ENCODE results near the gene MICAL3. TPM values are rescaled to one million over a fixed set of nuclear protein-coding genes. Genes with fewer than 3 reads are reported as not detected.
A peak's percentile ranks its signal among the peaks of the same experiment; 100 is the strongest.

Gene MICAL3
- total RNA-seq, 1 donor from 2014 or later: 131 TPM

DNA sequence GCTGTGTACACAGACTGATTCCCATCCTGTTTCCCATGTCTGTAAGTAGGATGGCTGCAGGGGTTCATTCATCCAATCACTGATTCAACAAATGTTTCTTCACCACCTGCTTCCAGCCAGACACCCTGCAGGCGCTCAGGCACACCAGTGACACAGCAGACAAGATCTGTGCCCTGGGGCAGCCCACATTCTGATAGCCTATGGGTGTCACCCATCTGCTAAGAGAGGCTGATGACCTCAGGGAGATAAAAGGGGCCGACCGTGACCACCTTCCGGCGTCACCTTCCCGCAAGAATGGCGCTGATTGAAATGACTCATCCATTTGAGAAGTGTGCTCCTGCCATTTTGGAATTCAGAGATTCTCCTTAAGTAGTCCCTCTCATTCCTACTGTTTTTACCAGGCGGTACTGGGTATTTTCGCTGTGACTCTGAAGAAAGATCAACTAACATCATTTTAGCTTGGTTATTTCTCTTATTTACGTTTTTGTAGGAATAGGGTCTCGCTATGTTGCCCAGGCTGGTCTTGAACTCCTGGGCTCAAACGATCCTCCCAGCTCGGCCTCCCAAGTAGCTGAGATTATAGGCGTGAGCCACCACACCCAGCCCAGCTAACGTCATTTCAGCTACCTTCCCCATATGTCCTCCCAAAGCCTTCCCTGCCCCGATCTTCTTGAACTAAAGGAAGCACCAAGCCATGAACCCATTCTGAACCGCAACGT lies 176.8 kb downstream of the MICAL3 start:
- ATAC-seq (no peak), DNase-seq (ENCODE audit: low spot score) (no peak)
- intact Hi-C loops (cut with DNase I): no loop called here

DNA sequence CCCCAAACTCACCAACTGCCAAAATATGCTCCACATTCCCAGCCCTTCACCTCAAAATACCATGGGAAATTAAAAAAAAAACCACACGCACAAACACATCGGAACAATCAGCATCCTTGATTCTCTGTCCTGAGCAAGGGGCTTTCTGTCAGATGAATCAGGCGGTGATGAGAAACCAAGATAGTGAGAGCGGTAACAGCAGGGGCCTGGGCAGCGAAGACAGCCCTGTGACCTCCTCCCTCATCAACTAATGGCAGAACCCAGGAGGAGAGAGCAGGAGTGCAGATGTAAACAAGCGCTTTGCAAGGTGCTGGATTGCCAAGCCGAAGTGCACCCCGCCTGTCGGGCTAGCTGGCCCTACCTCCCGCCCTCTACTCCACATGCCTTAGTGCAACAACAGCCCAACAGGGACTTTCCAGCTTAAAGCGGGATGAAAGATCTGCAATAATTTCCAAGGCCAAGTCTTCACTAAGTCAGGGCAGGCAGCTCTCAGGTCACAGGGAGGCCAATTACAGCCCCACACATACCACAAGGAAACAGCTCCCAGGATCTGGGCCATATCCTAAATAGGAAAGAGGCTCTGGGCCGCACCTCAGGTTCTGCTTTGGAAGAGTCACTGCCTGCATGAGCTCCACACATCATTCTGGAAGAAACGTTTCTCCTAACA lies 177.9 kb downstream of the MICAL3 start:
- peak; percentile 83 for ATAC-seq
- no peak for DNase-seq (ENCODE audit: low spot score)
- intact Hi-C loops (cut with DNase I): no loop called here

- intact Hi-C loops (cut with DNase I): no loop called here
- DNase-seq (ENCODE audit: low spot score) (no peak), ATAC-seq (peak; percentile 81)
Observed at GRCh38 chr22:17845790-17846189, 178.6 kb downstream of the MICAL3 start.

DNA sequence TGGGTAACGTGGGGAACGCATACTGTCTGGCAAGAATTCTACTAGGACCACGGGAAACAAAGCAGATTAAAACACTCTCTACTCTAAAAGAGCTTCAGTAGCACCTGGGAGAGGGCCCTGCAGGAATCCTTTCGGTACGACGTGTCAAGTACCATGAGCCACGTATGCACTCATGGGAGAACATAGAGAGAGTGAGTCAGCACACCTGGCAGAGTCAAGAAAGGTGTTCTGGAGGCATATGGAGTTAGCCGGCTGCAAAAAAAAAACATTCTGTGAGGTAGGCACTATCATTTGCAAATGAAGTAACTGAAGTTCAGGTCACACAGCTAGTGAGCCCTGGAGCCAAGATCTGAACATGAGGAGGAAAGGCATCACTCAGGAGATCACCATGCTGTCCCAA lies 179.0 kb downstream of the MICAL3 start:
- intact Hi-C loops (cut with DNase I): no loop called here
- ATAC-seq (peak; percentile 16), DNase-seq (ENCODE audit: low spot score) (no peak)

DNA sequence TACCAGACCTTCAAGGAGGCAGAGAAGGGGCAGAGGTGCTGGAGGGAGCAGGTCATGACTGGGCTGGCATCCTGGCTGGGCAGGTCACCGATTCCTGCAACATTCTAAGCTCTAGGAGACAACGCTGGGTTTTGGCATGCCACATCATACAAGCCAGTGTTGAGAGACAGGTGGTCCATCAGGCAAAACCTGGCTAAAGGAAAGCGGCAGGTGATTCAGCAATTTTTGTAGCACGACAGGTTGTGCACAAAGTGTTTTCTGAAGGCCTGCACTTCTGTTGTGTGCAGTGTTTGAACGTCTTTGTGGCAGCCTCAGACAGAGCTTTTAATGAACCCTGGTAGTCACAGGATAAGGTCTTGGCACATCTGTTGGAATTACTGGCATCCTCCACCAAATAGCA lies 180.2 kb downstream of the MICAL3 start:
- DNase-seq (ENCODE audit: low spot score) (no peak), ATAC-seq (no peak)
- intact Hi-C loops (cut with DNase I): no loop called here

- DNase-seq (ENCODE audit: low spot score) (no peak), ATAC-seq (no peak)
- intact Hi-C loops (cut with DNase I): no loop called here
Observed at GRCh38 chr22:17842386-17842785, 182.0 kb downstream of the MICAL3 start.

DNA sequence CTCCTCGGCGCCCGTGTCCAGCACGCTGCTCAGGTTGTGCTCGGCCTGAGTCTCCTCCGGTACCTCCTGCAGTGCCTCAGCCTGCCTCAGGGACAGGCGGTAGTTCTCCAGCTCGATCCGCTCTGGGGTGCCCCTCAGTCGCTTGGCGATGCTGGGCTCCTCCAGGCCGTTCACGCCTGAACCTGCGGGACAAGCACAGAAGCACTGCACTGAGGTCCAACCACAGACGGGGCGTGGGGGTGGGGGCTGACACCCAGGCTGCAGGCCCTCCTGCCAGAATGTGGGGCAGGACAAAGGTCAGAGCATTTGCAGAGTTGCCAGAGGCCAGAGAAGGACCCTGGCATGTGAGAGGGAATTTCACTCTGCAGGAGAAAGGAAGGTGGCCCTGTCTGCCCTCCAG lies 182.5 kb downstream of the MICAL3 start:
- no peak for ATAC-seq
- intact Hi-C loops (cut with DNase I): no loop called here
- DNase-seq (ENCODE audit: low spot score): no peak

- ATAC-seq: no peak
- DNase-seq (ENCODE audit: low spot score): no peak
- intact Hi-C loops (cut with DNase I): no loop called here
Observed at GRCh38 chr22:17838180-17838865, 186.0 kb downstream of the MICAL3 start.

DNA sequence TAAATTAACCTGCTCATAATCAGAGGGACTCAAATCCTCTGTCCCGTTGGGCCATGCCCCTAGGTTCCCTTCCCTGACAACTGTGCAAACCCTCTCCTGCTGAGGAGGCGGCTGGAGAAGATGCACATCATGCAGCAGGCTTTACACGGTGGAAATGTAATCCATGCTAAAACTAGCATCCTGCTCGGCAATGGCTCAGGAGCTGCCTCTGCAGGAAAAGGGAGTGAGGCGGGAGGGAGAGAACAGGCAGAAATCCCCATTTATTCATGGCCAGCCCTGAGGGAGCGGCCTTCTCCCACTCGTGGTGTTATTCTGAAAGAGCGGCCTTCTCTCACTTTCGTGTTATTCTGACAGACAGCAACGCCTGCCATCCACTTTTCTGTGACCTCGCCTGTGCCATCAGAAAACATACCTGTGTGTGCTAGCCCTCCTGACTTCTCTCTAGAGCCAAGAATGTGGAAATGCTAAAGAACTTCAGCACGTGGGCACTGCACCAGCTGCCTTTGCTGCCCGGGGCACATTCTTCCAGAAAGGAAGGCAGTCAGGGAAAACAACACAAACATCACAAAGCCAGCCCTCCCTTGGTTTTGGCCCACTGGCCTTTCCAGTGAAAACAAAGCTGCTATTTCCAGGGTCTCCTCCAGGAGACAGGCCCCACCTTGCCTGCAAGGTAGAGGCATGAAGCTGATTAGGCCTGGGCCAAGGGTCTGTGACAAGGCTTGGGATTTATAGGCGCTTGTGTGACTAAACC lies 187.2 kb downstream of the MICAL3 start:
- DNase-seq (ENCODE audit: low spot score): no peak
- ATAC-seq: peak; percentile 44
- intact Hi-C loops (cut with DNase I): no loop called here

GRCh38 chr22:17835256-17835655 lies 189.1 kb downstream of the MICAL3 start:
- intact Hi-C loops (cut with DNase I): no loop called here
- no peak for ATAC-seq
- DNase-seq (ENCODE audit: low spot score): no peak

- ATAC-seq: no peak
- DNase-seq (ENCODE audit: low spot score): no peak
- intact Hi-C loops (cut with DNase I): loop anchor here (5.0 kb wide), 2 partner anchors 59 to 239 kb away; no protein-coding TSS in a partner anchor
Observed at GRCh38 chr22:17833489-17833888, 190.9 kb downstream of the MICAL3 start.

DNA sequence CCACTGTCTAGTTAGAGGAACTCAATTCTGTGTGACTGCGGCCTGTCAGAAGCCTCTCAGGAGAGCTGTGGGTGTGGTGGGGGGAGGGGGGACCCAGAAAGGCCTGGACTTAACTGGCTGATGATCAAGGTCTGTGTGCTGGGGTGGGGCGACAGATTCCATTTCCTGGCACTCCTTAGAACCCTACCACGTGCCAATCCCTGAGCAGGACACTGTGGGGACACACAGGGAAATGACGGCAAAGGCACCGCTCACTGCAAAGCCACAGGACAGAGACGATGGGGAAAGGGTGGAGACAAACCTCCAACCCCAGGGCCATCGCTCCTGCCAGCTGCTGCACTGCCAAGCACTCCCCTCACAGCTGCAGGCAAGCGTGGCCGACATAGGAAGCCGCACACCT lies 191.7 kb downstream of the MICAL3 start:
- ATAC-seq (no peak), DNase-seq (ENCODE audit: low spot score) (no peak)
- intact Hi-C loops (cut with DNase I): loop anchor here (5.0 kb wide), 2 partner anchors 60 to 240 kb away; no protein-coding TSS in a partner anchor

GRCh38 chr22:17831501-17832251 lies 192.7 kb downstream of the MICAL3 start:
- ATAC-seq: peak; percentile 83
- DNase-seq (ENCODE audit: low spot score): peak; percentile 80
- intact Hi-C loops (cut with DNase I): loop anchor here (5.0 kb wide), 2 partner anchors 61 to 241 kb away; no protein-coding TSS in a partner anchor

- intact Hi-C loops (cut with DNase I): loop anchor here (5.0 kb wide), 2 partner anchors 62 to 242 kb away; no protein-coding TSS in a partner anchor
- DNase-seq (ENCODE audit: low spot score) (peak; percentile 91), ATAC-seq (peak; percentile 82)
Observed at GRCh38 chr22:17830043-17830961, 194.1 kb downstream of the MICAL3 start.

DNA sequence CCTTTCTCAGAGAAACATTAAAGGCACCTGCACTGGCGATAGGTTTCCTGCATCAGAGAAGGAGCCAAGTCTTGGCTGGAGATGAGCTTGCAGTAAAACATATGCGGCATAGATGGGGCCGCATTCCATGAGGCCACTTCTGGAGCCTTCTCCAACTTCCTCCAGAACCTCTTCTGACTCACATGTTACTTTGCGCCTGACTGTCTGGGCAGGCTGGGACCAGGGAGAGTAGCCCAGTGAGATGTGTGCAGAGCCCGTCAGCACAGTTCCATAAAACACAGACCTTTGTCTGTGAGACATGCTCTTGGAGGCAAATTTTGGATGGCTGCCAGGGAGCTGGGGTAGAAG lies 194.7 kb downstream of the MICAL3 start:
- intact Hi-C loops (cut with DNase I): loop anchor here (5.0 to 10.0 kb wide), 3 partner anchors 63 to 243 kb away; partner anchors contain the start of gene MICAL3
- DNase-seq (ENCODE audit: low spot score): no peak
- ATAC-seq: no peak

DNA sequence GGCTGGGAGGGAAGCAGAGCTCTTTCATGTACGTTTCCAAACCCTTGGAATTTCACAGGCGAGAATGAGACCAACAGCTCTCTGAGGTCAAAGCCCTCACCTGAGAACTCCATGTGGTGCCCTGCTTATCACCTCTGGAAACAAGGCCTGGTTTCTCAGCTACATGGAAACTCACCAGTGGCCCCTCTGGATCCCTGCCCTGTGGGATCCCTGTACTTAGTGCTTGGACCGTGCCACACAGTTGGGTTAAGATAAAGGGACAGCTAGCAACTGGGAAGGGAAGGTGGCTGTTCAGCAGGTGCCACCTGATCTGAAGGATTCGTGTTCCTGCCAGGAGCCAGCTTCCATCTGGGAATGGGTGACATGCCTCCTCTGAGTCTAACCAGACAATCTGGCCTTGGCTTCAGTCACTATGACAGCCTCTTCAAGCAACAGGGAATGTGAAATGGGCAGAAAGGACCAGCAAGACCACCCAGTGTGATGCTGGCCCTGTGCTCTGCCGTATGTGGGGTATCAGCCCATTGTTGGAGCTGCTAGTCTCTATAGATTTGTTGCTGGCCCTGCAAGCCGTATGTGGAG lies 195.8 kb downstream of the MICAL3 start:
- no peak for ATAC-seq
- intact Hi-C loops (cut with DNase I): loop anchor here (10.0 kb wide), 1 partner anchor 196 kb away; the partner anchor contains the start of gene MICAL3
- no peak for DNase-seq (ENCODE audit: low spot score)

- no peak for DNase-seq (ENCODE audit: low spot score)
- ATAC-seq: no peak
- intact Hi-C loops (cut with DNase I): loop anchor here (10.0 kb wide), 1 partner anchor 197 kb away; the partner anchor contains the start of gene MICAL3
Observed at GRCh38 chr22:17827466-17827865, 196.9 kb downstream of the MICAL3 start.
